Prostate gland (tissue), 2 donors: Measurements from ENCODE around the gene SND1. TPM values are rescaled to one million over a fixed set of nuclear protein-coding genes. Genes with fewer than 3 reads are reported as not detected.
A peak's percentile ranks its signal among the peaks of the same experiment; 100 is the strongest.

Experiments used
- DNase-seq: peaks from one replicate; pipeline ENCODE4 v3.0.0-alpha.2; 2019; ENCODE audit warnings: low spot score
- H3K27ac ChIP-seq, 2 donors: fragments of 200-600 bp; sonication (generic); 2 replicates each; pipeline ENCODE4 v1.5.1; 2017 to 2019
- H3K27me3 ChIP-seq: fragments of 200-600 bp; sonication (generic); replicated peaks from 2 replicates; pipeline ENCODE4 v1.5.1; 2019; ENCODE audit not compliant: insufficient read depth
- H3K36me3 ChIP-seq, 2 donors: fragments of 200-600 bp; sonication (generic); 1 replicate in 1 of 2; 2 replicates in 1 of 2; pipeline versions ENCODE4 v1.5.1 to v1.8.1; 2017 to 2019
- H3K4me1 ChIP-seq: fragments of 200-600 bp; sonication (generic); replicated peaks from 2 replicates; pipeline ENCODE4 v1.5.1; 2019
- H3K4me3 ChIP-seq, 2 donors: fragments of 200-600 bp; sonication (generic); 2 replicates each; pipeline ENCODE4 v1.5.1; 2017 to 2019
- H3K9me3 ChIP-seq: fragments of 200-600 bp; sonication (generic); 2 replicates; pipeline ENCODE4 v1.5.1; 2017
- POLR2A ChIP-seq: fragments of 450-650 bp; IDR thresholded peaks from one replicate; pipeline ENCODE4 v1.6.1; 2016; ENCODE audit warnings: antibody characterized with exemption, mild to moderate bottlenecking
- POLR2AphosphoS5 ChIP-seq: sonication (generic); formaldehyde crosslinking; IDR thresholded peaks from one replicate; pipeline ENCODE4 v1.6.1; 2017; ENCODE audit warnings: antibody characterized with exemption
- WGBS: methylation state at CpG from one replicate; pipeline ENCODE4 v1.1.5; 2018; 5-methylcytosine and 5-hydroxymethylcytosine counted together
- intact Hi-C: fragments of 100-400 bp; cut with DNase I; formaldehyde crosslinking; loops from one replicate; pipeline ENCODE4 v1.14.2; 2022
- total RNA-seq, 2 donors: library from RNA; depleted of rRNA; stranded (reverse); fragments of >200 nt; gene quantifications; one replicate each; pipeline ENCODE4 v1.1.0, GENCODE V29; 2016
- TF ChIP-seq, protein P1 (sequence below), 4 experiments: fragments of 200-600 bp in 2 of 4; fragments of 450-650 bp in 2 of 4; sonication (generic) in 2 of 4; IDR thresholded peaks; 1 replicate in 3 of 4; 2 replicates in 1 of 4; pipeline ENCODE4 v1.5.1; 2016 to 2019; ENCODE audit warnings: antibody characterized with exemption in 4 of 4, mild to moderate bottlenecking in 2 of 4, moderate library complexity in 2 of 4

The SND1 gene
- total RNA-seq, 2 donors from 2014 or later = 175 to 190 TPM

DNA sequence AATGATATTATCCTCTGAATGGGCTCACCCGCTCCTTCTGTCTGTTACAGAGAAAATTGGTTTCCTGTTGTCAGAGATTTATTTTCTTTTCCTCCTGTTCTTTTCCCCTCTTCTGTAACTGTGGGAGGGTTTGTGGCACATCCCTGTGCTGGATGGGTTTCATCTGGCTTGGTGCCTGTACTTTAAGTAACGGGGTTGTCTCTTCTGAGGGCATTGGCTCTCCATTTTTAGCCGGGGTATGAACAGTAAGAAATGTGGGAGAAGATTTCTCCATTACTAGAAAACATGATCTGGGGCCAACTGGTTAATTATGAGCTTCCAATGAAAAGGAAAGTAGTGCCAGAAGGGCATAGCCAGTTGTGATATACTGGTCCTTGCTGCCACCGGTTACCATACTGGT is 142.6 kb downstream of the SND1 start:
- 62% methylated on average over 4 of the region's 4 CpGs for WGBS
- intact Hi-C loops = no loop called here
- Histone ChIP-seq H3K9me3 (no peaks in the 10 kb centered on the region), H3K27ac (no peak overlapping the region), H3K4me1 (no peaks in the 10 kb centered on the region), H3K27me3 (no peaks in the 10 kb centered on the region), H3K36me3 (no peaks in the 10 kb centered on the region), H3K4me3 (no peak overlapping the region)
- TF ChIP-seq, protein P1, sequence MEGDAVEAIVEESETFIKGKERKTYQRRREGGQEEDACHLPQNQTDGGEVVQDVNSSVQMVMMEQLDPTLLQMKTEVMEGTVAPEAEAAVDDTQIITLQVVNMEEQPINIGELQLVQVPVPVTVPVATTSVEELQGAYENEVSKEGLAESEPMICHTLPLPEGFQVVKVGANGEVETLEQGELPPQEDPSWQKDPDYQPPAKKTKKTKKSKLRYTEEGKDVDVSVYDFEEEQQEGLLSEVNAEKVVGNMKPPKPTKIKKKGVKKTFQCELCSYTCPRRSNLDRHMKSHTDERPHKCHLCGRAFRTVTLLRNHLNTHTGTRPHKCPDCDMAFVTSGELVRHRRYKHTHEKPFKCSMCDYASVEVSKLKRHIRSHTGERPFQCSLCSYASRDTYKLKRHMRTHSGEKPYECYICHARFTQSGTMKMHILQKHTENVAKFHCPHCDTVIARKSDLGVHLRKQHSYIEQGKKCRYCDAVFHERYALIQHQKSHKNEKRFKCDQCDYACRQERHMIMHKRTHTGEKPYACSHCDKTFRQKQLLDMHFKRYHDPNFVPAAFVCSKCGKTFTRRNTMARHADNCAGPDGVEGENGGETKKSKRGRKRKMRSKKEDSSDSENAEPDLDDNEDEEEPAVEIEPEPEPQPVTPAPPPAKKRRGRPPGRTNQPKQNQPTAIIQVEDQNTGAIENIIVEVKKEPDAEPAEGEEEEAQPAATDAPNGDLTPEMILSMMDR (IDR thresholded peaks at IDR 0.05) = no peak
- TF ChIP-seq POLR2A = no peak
- no peak for TF ChIP-seq POLR2AphosphoS5
- DNase-seq = no peak

DNA sequence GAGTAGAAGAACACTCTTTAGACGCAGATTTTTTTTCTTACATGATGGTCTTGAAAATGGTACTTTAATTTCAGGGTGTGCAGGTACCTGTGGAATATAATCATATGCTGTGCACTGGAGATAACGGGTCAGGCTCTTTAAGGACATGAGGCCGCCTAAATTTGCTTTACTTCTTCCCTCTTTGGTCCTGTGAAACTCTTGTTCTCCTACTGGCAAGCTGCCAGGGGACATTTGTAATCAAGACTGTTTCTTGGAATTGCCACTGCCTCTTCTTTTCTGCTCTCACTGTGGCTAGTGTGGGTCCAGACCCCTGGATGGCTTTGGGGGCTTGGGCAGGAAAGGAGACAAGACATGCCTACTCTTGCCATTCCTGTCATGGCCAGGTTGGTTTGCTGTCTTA is 146.0 kb downstream of the SND1 start:
- Histone ChIP-seq H3K9me3 (no peaks in the 10 kb centered on the region), H3K27me3 (no peaks in the 10 kb centered on the region), H3K4me1 (no peaks in the 10 kb centered on the region), H3K27ac (no peak overlapping the region), H3K4me3 (no peak overlapping the region), H3K36me3 (no peaks in the 10 kb centered on the region)
- DNase-seq = peak; percentile 6
- TF ChIP-seq POLR2AphosphoS5 (no peak), POLR2A (no peak)
- TF ChIP-seq, protein P1 (IDR thresholded peaks at IDR 0.05) = no peak
- intact Hi-C loops = no loop called here
- 80% methylated on average over 3 of the region's 3 CpGs for WGBS

DNA sequence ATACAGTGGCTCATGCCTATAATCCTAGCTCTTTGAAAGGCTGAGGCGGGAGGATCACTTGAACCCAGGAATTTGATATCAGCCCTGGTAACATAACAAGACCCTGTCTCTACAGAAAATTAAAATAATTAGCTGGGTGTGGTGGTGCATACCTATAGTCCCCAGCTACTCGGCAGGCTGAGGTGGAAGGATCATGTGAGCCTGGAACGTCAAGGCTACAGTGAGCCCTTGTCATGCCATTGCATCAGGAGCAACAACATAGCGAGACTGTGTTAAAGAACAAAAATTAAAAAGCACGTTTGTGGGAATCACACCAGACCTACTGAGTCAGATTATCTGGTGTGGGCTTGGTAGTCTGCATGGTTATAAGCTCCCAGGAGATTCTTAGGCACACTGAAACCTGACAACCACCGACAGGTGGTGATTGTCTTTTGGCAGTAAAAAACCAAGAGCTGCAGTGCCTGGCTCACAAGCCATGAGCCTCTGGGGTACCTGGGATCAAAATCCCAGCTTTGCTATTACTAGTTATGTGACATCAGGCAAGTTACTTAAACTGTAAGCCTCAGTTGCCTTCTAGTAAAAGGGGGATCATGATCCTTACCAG is 146.9 kb downstream of the SND1 start:
- Histone ChIP-seq H3K9me3 (no peaks in the 10 kb centered on the region), H3K36me3 (no peaks in the 10 kb centered on the region), H3K4me1 (no peaks in the 10 kb centered on the region), H3K4me3 (no peak overlapping the region), H3K27me3 (no peaks in the 10 kb centered on the region), H3K27ac (no peak overlapping the region)
- intact Hi-C loops = no loop called here
- no peak for DNase-seq
- 96% methylated on average over 6 of the region's 6 CpGs for WGBS
- TF ChIP-seq POLR2AphosphoS5 (no peak), POLR2A (no peak)
- TF ChIP-seq, protein P1 (IDR thresholded peaks at IDR 0.05) = no peak

DNA sequence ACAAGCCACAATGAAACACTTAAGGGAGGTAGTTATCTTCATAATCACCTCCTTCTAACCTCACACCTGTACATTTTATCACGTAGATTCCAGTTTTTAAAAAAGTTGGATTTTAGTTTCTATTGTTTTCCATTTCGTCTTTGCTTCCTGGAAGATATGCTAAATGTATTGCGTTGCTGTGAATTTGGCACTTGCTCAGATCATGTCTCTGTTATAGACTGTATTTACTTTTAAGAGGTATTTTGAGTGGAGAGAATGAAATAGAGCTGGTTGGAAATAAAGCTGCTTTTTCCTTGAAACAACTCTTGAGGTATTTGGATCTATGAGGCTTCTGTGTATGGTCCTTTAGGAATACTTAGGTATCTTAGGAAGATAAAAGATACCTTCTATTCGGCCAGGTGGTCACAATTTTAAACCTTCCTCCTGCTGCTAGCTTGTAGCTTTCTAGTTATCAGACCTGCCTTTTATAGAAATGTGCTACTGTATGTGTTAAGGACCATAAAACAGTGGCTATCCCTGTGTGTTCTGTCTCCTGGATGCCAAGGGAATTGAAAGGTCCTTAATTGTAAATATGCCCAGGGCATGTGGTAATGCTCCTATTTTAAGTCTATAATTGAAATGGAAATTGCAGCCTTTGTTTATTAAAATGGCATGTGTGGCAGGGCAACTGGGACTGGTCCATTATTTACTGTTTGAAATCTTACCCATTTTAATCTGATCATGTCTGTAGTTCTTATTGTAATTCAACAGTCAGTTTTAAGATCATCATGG is 147.7 kb downstream of the SND1 start:
- DNase-seq = no peak
- no peak for TF ChIP-seq POLR2A
- TF ChIP-seq POLR2AphosphoS5 = no peak
- TF ChIP-seq, protein P1 (IDR thresholded peaks at IDR 0.05) = no peak
- intact Hi-C loops = no loop called here
- H3K9me3 ChIP-seq = no peaks in the 10 kb centered on the region
- no peaks in the 10 kb centered on the region for H3K36me3 ChIP-seq
- H3K4me1 ChIP-seq = no peaks in the 10 kb centered on the region
- no peaks in the 10 kb centered on the region for H3K27me3 ChIP-seq
- no peak overlapping the region for H3K27ac ChIP-seq
- WGBS = 56% methylated on average over 4 of the region's 4 CpGs
- H3K4me3 ChIP-seq = no peak overlapping the region

DNA sequence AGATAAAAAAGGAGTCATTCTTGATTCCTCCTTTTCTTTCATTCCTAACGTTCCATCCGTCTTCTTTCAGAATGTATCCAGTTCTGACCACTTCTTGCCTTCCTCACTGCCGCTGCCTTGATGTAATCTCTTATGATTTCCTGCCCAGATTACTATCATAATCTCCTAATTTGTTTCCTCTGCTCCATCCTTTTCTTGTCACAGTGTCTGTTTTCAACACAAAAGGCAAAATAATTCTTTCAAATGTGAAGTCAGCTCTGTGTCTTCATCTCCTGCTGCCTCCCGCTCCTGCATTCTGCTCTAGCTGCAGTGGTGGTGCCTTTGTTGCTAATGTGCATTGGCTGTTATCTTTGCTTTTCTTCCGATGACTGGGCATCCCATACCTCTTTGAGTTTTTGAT is 150.9 kb downstream of the SND1 start:
- WGBS = 89% methylated on average over 5 of the region's 5 CpGs
- H3K9me3 ChIP-seq = no peaks in the 10 kb centered on the region
- no peaks in the 10 kb centered on the region for H3K4me1 ChIP-seq
- intact Hi-C loops = no loop called here
- DNase-seq = no peak
- H3K27ac ChIP-seq = no peak overlapping the region
- no peak overlapping the region for H3K4me3 ChIP-seq
- no peak for TF ChIP-seq POLR2AphosphoS5
- TF ChIP-seq, protein P1 (IDR thresholded peaks at IDR 0.05) = no peak
- TF ChIP-seq POLR2A = no peak
- no peaks in the 10 kb centered on the region for H3K36me3 ChIP-seq
- no peaks in the 10 kb centered on the region for H3K27me3 ChIP-seq
